HG03045 (cell line): ENCODE measurements around the gene GSTCD.
"Not testable (repeated sequence)": the region's sequence is repeated elsewhere in the genome, so short reads cannot be mapped to it uniquely, and the experiment has no call there.

Experiments
- ATAC-seq: cut with Tn5 transposase; IDR thresholded peaks from one replicate; pipeline ENCODE4 v1.9.1; 2021; ENCODE audit warnings: mild to moderate bottlenecking, moderate library complexity; ENCODE audit not compliant: unreplicated experiment

Gene GSTCD

GRCh38 chr4:105714932-105715331 is 6.3 kb downstream of the GSTCD start:
- ATAC-seq, result no peak

GRCh38 chr4:105715692-105716278 is 7.2 kb downstream of the GSTCD start:
- no peak for ATAC-seq

DNA sequence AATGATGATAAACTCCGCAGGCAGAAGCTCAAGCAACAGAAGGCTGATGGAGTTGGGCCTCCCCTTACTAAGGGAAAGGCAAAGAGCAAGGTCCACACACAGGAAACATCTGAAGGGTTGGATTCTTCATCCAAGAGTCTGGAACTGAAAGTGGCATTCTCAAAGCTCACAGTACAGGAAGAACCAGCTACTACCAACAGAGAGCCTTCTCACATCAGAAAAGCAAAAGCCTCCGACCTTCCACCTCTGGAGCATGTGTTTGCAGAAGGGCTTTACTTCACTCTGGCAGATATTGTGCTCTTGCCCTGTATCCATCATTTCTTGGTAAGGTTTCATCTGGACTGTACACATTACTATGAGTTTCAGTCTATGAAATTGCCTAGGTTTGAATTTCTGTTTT is 10.6 kb downstream of the GSTCD start:
- no peak for ATAC-seq

DNA sequence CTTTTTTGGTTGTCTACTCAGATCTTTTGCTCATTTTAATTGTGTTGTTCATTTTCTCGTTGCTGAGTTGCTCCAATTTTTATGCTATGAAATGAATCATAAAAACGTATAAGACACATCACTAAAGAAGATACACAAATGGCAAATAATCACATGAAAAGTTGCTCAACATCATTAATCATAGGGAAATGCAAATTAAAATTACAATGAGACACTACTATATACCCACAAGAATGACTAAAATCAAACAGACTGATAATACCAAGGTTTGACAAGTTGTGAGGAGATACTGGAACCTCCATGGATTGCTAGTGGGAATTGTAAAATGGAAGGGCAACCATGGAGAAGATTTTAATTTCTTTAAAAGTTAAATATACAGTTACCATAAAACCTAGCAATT is 17.0 kb downstream of the GSTCD start:
- no peak for ATAC-seq

DNA sequence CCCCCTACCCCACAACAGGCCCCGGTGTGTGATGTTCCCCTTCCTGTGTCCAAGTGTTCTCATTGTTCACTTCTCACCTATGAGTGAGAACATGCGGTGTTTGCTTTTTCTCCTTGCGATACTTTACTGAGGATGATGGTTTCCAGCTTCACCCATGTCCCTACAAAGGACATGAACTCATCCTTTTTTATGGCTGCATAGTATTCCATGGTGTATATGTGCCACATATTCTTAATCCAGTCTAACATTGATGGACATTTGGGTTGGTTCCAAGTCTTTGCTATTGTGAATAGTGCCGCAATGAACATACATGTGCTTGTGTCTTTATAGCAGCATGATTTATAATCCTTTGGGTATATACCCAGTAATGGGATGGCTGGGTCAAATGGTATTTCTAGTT is 21.3 kb downstream of the GSTCD start:
- not testable (repeated sequence) for ATAC-seq

GRCh38 chr4:105735217-105735616 is 26.6 kb downstream of the GSTCD start:
- not testable (repeated sequence) for ATAC-seq

- no peak for ATAC-seq
Measured at GRCh38 chr4:105741548-105741947, 33.0 kb downstream of the GSTCD start.

DNA sequence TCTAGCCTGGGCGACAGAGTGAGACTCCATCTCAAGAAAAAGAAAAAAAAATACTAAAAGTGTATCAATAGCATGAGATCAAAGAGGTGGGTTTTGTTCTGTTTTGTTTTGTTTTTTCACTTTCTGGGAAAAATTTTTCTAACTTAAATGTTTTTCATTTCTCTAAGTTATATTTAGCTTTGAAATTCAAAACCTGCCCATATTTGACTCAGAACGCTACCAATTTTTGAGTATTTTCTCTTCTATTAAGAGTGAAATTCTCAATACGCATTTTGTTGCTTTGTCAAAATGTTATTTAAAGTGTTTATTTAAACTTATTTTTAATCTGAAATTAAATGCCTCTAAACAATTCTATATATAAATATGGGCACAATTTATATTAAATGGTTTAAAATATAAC is 39.6 kb downstream of the GSTCD start:
- ATAC-seq, result no peak

DNA sequence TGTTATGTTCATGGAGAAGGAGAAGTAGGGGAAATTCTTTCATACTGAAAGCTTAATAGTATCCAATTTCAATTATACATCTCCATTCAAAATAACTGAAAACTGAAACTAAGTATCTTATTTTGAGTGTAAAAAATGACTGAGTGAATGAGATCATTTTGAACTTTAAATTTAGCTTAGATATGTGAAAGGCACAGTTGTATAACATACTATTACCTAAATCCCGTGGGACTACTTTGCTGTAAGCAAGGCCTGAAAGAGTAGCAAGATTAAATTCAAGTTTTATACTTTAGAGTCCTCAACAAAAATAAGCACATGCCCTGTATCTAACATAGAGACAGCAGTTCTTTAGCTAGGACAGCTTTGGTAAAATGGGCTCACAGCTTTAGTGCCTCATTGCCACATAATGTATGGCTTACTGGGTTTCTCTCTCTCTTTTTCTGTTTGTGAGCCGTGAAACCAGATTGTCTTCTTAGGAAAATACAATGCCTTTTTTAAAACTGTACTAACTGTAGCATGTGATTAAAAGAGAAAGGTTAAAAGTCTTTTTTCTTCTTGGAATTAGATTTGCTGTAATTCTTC is 43.2 kb downstream of the GSTCD start:
- no peak for ATAC-seq

DNA sequence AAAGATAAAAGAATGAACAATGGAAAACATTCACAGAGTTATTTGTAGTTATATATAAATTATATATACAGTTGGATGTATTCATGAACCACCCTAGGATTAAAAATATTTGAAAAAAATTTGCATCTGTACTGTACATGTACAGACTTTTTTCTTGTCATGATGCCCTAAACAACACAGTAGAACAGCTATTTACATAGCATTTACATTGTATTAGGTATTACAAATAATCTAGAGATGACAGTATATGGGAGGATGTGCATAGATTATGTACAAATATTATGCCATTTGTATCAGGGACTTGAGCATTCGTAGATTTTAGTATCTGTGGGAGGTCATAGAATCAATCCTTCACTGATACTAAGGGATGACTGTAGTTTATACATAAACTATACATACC is 44.8 kb downstream of the GSTCD start:
- ATAC-seq, result no peak

DNA sequence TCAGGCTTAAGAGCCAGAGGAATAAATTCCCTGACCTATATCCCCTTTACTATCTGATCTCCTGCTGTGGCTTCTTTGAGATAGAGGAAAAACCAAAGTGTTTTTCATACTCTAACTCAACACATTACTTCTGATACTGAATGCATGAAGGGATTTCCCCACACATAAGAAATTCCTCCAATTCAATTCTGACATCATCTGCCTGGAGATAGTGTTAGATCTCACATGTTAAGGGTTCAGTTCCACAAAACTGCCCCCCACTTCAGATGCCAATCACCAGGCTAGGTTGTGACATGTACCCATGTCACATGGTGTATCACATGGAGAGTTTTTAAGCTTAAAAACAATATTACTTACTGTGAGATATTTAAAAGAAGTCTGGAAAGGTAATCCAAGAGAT is 46.8 kb downstream of the GSTCD start:
- ATAC-seq, result no peak

GRCh38 chr4:105758958-105759357 is 50.4 kb downstream of the GSTCD start:
- no peak for ATAC-seq

DNA sequence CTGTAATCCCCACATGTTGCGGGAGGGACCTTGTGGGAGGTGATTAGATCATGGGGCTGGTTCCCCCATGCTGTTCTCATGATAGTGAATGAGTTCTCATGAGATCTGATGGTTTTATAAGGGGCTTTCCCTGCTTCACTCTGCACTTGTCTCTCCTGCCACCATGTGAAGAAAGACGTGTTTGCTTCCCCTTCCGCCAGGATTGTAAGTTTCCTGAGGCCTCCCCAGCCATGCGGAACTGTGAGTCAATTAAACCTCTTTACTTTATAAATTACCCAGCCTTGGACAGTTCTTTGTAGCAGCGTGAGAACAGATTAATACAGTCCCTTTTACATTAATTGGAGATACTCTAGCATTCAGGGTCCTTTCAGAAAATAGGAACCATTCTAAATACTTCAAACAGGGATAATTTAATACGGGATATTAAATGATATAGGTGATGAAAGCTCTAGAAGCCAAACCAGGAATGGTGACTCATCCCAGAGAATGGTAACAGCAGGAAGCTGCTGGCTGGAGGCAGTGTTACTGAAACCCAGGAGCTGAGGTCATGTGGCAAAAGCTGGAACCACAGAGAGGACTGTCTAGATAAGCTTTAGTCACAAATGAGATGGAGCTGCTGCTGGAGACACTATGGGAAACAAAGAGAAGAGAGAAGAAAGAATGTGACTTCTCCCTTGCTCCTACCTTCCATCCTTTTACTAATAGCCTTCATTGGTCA is 57.3 kb downstream of the GSTCD start:
- ATAC-seq, result no peak

GRCh38 chr4:105767579-105767978 is 59.0 kb downstream of the GSTCD start:
- no peak for ATAC-seq

DNA sequence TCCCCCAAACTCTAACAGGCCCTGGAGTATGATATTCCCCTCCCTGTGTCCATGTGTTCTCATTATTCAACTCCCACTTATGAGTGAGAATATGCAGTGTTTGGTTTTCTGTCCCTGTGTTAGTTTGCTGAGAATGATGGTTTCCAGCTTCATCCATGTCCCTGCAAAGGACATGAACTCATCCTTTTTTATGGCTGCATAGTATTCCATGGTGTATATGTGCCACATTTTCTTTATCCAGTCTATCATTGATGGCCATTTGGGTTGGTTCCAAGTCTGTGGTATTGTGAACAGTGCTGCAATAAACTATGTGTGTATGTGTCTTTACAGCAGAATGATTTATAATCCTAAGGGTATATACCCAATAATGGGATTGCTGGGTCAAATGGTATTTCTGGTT is 61.9 kb downstream of the GSTCD start:
- ATAC-seq, result not testable (repeated sequence)

GRCh38 chr4:105772065-105772464 is 63.5 kb downstream of the GSTCD start:
- ATAC-seq, result not testable (repeated sequence)

DNA sequence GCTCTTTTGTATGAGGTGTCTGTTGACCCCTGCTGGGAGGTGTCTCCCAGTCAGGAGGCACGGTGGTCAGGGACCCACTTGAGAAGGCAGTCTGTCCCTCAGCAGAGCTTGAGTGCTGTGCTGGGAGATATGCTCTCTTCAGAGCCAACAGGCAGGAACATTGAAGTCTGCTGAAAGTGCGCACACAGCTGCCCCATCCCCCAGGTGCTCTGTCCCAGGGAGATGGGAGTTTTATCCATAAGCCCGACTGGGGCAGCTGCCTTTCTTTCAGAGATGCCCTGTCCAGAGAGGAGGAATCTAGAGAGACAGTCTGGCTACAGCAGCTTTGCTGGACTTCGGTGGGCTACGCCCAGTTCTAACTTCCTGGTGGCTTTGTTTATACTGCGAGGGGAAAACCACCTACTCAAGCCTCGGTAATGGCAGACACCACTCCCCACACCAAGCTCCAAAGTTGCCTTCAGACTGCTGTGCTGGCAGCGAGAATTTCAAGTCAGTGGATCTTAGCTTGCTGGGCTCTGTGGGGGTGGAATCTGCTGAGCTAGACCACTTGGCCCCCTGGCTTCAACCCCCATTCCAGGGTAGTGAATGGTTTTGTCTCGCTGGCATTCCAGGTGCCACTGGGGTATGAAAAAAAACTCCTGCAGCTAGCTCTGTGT is 67.3 kb downstream of the GSTCD start:
- not testable (repeated sequence) for ATAC-seq

DNA sequence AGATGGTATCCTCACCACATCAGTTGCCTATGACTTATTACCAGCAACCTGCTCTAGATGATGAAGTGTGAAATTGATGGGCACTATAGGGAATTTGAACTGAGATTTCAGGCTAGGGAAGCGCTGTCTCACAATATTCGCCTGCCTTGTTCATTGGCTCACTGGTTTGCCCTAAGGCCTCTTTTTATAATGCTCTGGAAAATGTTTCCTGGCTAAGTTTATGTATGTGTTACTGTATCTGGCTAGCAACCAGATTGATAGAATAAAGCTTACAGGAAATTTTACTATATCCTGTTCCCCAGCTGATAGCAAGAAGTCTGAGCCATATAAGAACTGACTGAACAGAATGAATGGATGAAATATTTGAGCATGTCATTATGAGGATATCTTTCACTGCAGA is 71.6 kb downstream of the GSTCD start:
- ATAC-seq, result no peak

DNA sequence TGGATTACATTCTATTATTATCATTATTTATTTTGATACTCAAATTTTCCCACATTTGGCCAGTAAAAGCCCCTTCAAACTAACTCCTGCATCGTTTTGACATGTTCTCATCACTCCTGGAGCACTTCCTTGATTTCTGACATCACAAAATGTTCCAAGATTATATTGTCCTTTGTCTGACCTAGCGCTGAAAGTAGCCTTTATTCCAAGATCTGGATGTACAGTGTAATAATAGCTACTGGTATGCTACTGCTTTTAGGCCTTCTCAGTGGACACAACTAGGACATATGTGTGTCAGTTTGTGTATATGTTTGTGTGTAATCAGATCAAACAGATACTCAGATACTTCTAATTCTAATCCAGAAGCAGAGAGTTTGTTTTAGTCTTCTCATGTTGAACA is 76.2 kb downstream of the GSTCD start:
- no peak for ATAC-seq

- ATAC-seq, result no peak
Measured at GRCh38 chr4:105785792-105786191, 77.2 kb downstream of the GSTCD start.

- no peak for ATAC-seq
Measured at GRCh38 chr4:105786748-105787147, 78.2 kb downstream of the GSTCD start.

DNA sequence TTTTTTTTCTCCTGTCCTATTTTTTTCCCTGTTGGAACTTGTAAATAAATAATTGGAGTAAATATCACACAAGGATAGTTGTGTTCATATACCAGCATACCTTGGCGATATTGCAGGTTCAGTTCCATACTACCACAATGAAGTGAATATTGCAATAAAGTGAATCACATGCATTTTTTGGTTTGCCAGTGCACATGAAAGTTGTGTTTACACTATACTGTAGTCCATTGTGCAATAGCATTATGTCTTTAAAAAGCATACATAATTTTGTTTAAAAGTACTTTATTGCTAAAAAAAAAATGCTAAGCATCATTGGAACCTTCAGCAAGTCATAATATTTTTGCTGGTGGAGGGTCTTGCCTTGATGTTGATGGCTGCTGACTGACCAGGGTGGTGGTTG is 88.6 kb downstream of the GSTCD start:
- ATAC-seq, result no peak
